DOHH2 (cell line): ENCODE data around the gene ERRFI1.

Experiments
- EZH2phosphoT487 ChIP-seq: fragments of 200-600 bp; sonication (generic); IDR thresholded peaks from 2 replicates; pipeline ENCODE4 v1.6.1; 2017; ENCODE audit warnings: borderline replicate concordance, mild to moderate bottlenecking, antibody characterized with exemption, low read length, moderate library complexity, mixed read lengths
- TF ChIP-seq, protein P1 (sequence below): fragments of 200-600 bp; sonication (generic); IDR thresholded peaks from one replicate; pipeline ENCODE4 v1.5.1; 2014; ENCODE audit warnings: antibody characterized with exemption, mild to moderate bottlenecking, low read depth, low read length; ENCODE audit not compliant: poor library complexity, severe bottlenecking

DNA sequence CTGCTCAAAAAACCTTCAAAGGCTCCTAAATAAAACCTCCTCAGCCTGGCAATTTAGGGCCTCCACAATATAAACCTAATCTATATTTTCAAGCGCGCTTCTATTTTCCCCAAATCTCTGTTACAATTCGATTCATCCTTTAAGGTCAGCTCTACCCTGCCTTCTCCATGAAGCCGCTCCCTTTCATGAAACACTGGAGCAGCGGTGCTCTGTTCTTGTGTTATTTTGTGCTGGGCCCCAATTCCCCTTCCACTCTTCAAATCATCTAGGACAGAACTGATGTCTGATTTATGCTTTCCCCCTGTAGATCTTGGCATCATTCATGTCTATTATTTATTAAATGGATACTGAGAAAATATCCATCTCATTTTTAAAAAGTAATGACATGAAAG lies 6.9 kb downstream of the ERRFI1 start:
- TF ChIP-seq, protein P1, sequence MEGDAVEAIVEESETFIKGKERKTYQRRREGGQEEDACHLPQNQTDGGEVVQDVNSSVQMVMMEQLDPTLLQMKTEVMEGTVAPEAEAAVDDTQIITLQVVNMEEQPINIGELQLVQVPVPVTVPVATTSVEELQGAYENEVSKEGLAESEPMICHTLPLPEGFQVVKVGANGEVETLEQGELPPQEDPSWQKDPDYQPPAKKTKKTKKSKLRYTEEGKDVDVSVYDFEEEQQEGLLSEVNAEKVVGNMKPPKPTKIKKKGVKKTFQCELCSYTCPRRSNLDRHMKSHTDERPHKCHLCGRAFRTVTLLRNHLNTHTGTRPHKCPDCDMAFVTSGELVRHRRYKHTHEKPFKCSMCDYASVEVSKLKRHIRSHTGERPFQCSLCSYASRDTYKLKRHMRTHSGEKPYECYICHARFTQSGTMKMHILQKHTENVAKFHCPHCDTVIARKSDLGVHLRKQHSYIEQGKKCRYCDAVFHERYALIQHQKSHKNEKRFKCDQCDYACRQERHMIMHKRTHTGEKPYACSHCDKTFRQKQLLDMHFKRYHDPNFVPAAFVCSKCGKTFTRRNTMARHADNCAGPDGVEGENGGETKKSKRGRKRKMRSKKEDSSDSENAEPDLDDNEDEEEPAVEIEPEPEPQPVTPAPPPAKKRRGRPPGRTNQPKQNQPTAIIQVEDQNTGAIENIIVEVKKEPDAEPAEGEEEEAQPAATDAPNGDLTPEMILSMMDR = no peak
- no peak for TF ChIP-seq EZH2phosphoT487
